GM03348 (cell line): Measurements from ENCODE around the gene TSR3.

Source experiments
- DNase-seq: peaks from one replicate; pipeline ENCODE4 v3.0.0; 2012; ENCODE audit warnings: low spot score

Gene TSR3

GRCh38 chr16:1308036-1308976 lies 43.4 kb downstream of the TSR3 start:
- DNase-seq, result no peak

- no peak for DNase-seq
These were observed 45.3 kb downstream of the TSR3 start for GRCh38 chr16:1306334-1306733.

DNA sequence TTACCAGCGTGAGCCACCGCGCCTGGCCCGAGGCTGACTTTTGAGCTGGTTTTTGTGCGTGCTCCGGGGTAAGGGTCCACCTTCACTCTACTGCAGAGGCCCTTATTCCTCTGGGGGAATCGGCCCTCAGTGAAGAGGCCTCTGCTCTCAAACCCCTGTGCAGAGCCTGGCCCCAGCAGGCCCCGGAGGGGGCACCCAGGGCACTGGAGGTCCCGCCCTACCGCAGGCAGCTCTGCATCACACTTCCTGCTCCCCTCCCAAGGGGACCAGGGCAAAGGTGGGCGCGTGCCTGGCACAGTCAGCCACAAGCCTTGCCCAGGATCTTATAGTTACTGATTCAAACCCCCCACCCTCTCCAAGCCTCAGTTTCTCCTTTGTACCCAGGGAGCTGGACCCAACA lies 45.9 kb downstream of the TSR3 start:
- DNase-seq, result no peak

GRCh38 chr16:1301562-1301961 lies 50.1 kb downstream of the TSR3 start:
- no peak for DNase-seq

DNA sequence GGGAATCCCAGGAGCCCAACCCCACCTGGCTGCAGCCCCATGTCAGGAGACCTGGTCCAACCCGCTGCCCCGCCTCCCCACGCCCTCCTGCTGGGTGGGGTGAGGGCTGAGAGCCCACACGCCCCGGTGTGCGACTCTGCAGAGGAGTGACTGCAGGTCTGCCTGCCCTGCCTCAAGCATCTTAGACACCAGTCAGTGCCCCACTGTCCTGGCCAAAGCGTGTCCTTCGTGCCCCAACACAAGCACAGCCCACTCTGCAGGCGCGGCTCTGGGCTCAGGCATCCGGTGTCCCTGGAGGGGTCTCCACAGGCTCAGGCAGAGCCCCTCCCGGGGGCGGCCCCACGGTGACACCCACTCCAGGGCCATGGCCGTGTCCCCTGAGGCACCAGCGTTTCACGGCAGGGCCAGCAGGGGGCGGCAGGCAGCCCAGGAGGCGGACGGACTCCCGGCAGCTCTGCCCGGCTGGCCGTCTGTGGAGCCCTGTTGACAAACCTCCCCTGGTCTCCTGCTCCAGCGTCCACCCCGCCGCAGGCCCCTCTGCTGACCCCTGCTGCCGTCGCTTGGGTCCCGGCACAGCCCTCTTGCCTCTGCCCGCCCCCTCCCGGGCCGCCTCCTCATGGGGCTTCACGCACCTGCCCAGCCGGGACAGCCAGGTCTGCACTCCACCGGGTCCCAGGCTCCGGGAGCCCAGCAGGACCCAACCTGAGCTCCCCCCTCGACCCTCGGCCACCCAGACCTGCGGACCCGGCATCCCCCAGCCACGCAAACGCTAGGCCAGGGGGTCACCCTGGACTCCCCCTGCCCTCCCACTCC lies 50.8 kb downstream of the TSR3 start:
- peak; percentile 94 for DNase-seq

GRCh38 chr16:1299868-1300203 lies 51.8 kb downstream of the TSR3 start:
- DNase-seq, result no peak
